Stimulated activated CD8-positive, alpha-beta memory T cell treated with anti-CD3 and anti-CD28 coated beads, Interleukin-12 subunit alpha, Interleukin-12 subunit beta, amount 100 ng/mL, for 24 hours (primary cell): ENCODE measurements around the gene ELOVL7.
"Not testable (repeated sequence)": the region's sequence is repeated elsewhere in the genome, so short reads cannot be mapped to it uniquely, and the experiment has no call there.

Experiments
- DNase-seq: peaks from one replicate; pipeline ENCODE4 v3.0.0-alpha.2; 2020; ENCODE audit errors: extremely low read depth

Gene ELOVL7

DNA sequence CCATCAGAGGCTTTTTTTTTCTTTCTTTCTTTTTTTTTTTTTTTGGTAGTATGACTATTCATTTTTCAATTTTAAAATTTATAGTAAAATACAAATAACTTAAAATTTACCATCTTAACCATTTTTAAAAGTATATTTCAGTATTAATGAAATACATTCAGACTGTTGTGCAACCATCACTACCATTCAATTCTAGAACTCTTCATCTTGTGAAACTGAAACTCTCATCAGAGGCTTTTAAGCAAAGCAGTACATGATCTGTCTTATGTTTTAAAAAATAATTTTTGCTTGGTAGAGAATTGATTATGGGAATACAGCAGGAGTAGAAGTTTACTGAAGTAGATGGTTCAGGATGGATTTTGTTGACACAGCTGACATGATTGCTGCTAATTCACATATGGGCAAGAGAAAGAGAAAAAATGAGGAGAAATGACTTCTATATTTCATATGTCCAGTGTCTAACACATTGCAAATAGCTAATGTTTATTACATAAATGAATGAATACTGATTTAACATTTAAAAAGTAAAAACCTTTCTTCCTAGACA, 13.4 kb downstream of the ELOVL7 start:
- DNase-seq: no peak

GRCh38 chr5:60829490-60830266, 14.4 kb downstream of the ELOVL7 start:
- DNase-seq: no peak

DNA sequence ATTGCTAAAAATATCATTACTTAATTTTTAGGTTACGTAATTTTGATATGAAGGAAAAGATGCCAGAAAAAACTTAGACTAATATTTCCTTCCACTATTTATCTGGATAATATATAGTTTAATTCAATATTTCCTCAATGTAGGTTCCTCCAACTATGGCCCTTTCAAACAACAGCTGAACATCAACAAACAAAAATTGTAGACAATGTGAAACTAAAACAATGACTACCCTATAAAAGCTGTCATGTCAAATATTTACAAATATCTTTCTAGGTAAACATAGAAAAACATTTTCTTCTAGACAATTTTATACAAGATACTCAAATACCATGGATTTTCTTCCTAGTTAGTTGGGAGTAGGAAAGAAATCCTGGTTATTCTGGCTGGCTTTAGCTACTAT, 16.9 kb downstream of the ELOVL7 start:
- DNase-seq: no peak

- no peak for DNase-seq
Observed at GRCh38 chr5:60826653-60827052, 17.4 kb downstream of the ELOVL7 start.

- no peak for DNase-seq
Observed at GRCh38 chr5:60823574-60823973, 20.5 kb downstream of the ELOVL7 start.

DNA sequence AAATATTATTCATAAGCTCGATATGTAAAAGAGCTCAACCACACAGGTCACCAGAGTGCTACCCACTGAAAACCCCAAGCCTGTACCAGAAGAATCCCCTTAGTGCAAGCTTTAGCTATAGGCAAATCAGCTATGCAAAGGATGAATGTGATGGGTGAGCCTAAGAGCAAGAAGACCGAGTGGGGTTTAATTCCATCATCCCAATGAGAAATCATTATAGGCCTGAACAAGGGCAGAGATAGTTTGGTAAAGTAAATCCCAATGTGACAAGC, 21.8 kb downstream of the ELOVL7 start:
- no peak for DNase-seq

DNA sequence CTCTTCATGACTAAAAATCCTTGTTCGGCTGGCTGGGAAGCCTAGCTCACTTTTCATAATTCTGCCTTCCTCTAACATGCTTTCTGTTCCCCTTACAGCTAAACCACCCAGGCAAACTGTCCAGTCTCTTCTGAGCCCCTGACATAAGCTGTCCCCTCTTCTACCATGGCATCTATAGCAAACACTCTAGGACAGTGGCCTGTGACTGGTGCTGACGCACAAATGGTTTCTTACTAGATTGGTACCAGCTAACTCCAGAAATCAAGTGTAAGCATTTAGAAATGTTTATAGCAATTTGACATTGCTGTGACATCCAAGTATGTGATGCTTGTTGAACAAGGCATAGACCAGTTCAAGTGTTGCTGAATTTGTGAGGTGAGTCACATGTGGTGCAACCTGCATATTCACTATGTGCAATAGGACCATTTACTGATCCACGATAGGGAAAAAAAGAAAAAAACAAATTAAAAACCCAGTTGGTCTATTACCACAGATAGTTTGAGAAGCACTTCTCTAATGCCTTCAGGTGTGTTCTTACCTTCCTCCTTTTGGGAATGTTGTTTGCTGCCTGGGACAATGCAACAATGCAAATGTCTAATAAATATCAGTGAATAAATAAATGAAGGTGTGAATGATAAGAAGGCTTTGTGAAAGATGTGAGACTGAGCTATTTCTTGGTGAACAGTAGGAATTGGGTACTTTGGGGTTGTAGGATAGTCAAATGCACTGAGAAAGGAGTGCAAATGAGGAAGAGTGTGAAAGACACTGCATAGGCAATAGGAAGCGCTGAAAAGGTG, 22.4 kb downstream of the ELOVL7 start:
- DNase-seq: no peak

- DNase-seq: no peak
Observed at GRCh38 chr5:60820593-60821487, 23.2 kb downstream of the ELOVL7 start.

GRCh38 chr5:60816138-60816537, 27.9 kb downstream of the ELOVL7 start:
- DNase-seq: not testable (repeated sequence)

DNA sequence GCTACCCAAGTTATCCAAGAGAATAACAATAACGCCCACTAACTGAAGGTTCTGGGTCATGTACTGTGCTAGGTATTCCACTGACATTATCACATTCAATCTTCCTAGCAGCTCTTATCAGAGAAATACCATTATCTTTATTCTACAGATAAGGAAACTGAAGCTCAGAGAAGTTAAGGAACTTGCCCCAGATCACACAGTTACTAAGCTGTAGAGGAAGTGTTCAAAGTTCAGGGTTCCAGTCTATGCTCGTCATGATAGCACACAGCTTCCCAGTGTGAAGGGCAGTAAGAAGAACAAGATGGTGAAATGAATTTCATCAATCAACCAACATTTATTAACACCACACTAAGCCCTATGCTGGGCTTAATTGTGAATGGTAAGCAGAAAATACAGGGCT, 29.6 kb downstream of the ELOVL7 start:
- DNase-seq: no peak

GRCh38 chr5:60812426-60812825, 31.6 kb downstream of the ELOVL7 start:
- no peak for DNase-seq

DNA sequence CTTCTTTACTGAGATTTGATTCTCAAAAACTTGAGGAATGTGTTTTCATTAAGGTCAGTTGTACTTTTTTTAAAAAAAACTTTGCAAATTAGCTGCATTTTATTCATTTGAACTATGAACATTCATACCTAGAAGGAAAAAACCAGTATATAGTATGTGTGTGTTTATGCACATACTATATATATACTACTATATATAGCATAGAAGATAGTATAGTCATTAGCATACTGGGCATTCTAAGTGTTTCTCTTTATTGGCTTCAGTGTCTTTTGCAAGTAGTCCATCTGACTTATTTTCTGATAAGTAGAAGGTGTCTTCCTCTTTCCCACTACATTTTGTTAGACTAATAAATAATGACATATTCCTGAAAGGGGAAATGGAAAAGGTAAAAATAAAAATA, 33.0 kb downstream of the ELOVL7 start:
- DNase-seq: no peak

GRCh38 chr5:60810438-60811085, 33.5 kb downstream of the ELOVL7 start:
- DNase-seq: no peak

DNA sequence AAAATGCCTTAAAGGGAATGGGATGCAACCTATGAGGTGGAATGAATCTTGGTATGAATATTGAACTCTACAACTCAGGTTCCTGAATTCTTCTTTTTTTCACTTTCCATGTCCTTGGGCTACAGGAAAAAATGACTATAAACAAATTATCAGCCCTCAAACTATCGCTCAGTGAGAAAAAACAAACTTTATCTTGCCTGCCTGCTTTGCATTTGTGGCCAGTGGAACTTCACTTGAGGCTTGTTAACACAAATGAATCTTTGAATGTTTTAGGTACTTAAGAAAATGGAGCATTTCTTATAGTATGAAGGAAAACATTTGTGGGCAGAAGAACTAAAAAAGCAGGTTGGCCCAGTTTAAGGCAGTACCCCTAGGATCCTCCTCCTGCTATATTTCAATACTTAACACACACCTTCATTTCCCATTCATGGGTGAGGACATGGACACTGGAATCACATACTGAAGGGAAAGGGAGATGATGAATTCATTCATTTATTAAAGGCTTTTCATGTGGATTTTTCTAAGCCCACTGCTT, 34.1 kb downstream of the ELOVL7 start:
- DNase-seq: no peak

GRCh38 chr5:60806591-60807243, 37.4 kb downstream of the ELOVL7 start:
- DNase-seq: no peak

- DNase-seq: no peak
Observed at GRCh38 chr5:60805463-60805862, 38.6 kb downstream of the ELOVL7 start.

- DNase-seq: no peak
Observed at GRCh38 chr5:60803712-60804111, 40.4 kb downstream of the ELOVL7 start.

DNA sequence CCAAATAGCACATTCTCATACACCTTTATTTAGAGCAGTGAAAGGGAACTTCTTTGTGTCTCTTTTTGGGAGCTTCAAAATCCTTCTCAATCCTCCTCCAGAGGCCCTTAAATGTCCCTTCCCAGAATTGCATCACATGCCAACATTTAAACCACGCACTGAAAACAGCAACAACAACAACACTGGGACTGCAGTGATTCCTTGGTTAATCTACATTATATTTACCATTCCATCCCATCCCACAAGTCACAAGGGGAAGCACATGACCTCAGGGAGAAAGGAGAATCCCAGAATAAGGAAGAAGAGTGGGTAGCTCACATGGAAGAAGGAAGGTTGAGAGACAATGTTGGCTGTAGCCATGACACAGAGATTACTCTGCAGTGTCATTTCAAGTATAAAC, 41.1 kb downstream of the ELOVL7 start:
- no peak for DNase-seq

DNA sequence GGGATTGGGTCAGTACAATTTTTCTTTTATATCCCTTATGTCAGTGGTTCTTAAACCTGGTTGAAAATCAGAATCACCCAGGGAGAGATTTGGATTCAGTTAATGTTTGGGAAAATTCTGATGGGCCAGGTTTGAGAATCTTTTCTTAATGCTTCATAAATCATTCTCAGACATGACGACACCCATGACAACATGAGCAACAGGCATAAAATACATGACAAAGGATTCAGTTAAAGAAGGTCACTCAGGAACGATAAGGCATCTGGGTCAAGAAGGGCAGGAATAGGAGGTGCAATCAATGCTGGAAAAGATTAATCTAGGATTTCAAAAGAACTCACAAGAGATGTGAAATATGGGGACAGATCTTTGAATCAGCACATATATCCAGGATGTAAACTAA, 41.8 kb downstream of the ELOVL7 start:
- no peak for DNase-seq

DNA sequence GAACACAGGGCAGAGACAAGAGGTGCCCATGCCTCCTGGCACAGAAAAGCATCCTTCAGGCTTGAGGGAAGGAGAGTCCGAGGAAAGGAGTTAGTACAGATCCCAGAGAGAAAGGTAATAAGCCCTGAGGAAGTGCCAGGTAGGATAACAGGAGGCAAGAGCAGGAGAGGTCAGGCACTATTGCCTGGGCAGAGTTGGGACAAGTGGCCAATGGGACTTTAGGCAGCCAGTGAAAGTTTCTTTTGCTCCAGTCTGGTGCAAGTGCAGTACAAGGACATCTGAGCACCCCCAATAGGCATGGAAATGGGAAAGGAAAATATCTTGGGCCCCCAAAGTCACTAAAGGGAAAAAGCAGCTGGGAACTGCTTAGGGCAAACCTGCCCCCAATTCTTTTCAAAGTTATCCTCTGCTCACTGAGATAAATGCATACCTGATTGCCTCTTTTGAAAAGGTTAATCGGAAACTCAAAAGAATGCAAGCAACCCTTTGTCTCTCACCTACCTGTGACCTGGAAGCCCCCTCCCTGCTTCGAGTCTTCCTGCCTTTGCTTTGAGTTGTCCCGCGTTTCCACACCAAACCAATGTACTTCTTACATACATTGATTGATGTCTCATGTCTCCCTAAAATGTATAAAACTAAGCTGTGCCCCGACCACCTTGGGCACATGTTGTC, 46.5 kb downstream of the ELOVL7 start:
- no peak for DNase-seq
